DMS114 treated with DMSO at 0.1 percent for 48 hours (cell line): Measurements from ENCODE around the gene KRT80.

Experiments used
- DNase-seq: peaks from one replicate; lab custom pipeline; 2025; ENCODE audit not compliant: unreplicated experiment; lab: John Stamatoyannopoulos, UW

Gene KRT80

DNA sequence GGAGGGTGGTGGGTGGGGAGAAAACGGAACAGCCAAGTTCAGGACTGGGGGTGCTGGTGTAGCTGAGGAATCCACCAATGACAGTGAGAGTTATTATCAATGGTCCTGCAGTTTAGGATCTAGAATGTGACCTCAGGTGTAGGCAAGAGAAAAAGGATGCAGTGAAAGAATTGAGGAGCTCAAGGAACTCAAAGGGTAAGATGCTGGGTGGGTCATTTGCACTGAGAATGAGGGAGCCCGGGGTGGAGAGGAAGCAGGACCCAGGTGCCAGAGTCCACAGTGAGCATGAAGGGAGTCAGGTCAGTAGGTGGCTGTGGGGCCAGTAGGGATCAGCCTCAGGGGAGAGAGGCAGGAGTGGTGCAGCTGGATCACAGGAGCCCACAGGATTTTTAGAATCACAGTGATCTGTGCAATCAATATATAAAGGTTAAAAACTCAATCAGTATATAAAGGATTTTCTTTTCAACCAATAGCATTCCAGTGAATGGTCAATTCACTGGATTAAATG lies 38.1 kb upstream of the KRT80 start:
- no peak for DNase-seq

DNA sequence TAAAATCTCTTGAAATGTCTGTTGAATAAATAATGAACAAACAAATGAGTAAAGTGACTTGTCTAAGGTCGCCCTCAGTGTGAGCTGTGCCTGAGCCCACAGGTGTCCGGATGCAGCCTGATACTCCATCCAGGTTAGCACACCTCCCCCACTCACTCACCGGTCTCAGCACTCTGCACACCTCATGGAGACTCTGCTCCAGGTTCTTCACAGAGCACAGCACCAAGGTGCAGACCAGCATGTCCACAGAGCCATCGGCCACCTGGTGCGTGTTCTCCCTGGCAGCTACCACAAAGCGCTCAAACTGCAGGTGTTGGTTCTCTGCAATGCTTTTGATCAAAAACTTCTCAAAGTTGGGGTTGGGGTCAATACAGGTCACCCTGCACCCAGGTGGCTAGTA lies 37.1 kb upstream of the KRT80 start:
- no peak for DNase-seq

- DNase-seq: no peak
Measured at GRCh38 chr12:52228366-52228765, 36.6 kb upstream of the KRT80 start.

DNA sequence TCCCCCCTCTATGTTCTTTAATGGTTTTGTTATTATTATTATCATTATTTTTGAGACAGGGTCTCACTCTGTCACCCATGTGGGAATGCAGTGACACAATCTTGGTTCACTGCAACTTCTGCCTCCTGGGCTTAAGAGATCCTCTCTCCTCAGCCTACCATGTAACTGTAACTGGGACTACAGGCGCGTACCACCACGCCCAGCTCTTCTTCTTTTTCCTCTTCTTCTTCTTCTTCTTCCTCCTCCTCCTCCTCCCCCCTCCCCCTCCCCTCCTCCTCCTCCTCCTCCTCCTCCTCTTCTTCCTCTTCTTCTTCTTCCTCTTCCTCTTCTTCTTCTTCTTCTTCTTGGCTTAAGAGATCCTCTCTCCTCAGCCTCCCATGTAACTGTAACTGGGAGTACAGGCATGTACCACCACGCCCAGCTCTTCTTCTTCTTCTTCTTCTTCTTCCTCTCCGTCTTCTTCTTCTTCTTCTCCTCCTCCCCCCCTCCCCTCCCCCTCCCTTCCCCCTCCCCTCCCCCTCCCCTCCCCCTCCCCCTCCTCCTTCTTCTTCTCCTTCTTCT lies 35.9 kb upstream of the KRT80 start:
- DNase-seq: no peak

DNA sequence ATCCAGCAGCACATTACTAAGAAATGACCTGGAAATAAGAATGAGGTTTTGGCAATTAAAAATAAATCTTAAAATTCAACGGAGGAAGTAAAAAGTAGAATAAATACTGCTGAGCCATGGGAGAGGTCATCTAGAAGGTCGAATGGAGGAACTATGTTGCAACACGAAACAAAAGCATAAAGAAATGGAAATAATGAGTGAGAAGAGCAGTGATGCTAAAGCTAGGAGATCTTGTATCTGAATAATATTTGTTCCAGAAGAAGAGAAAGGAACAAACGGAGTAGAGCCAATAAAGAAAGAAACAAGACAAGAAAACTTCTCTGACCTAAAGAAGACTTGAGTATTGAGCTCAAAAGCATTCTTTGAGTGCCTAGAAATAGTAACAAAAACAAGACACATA lies 34.6 kb upstream of the KRT80 start:
- DNase-seq: no peak

GRCh38 chr12:52225752-52226151 lies 33.9 kb upstream of the KRT80 start:
- no peak for DNase-seq

DNA sequence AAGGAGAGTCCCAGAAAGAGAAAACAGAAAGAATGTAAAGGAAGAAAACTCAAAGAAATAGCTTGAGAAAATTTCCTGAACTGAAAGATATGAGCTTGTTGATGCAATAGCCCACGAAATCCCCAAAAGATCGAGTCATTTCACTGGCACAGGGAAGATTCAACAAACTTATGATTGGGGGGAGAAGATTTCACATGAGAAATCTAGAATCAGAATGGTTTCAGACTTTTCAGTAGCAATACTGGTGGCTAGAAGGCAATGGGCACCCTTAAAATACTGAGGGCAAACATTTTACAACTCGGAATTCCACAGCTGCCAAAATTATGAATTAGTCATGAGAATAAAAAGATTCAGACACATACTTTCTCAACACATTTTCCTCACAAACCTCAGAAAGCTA lies 32.3 kb upstream of the KRT80 start:
- no peak for DNase-seq

GRCh38 chr12:52223406-52224039 lies 31.7 kb upstream of the KRT80 start:
- DNase-seq: no peak

- no peak for DNase-seq
Measured at GRCh38 chr12:52222692-52223091, 30.9 kb upstream of the KRT80 start.

DNA sequence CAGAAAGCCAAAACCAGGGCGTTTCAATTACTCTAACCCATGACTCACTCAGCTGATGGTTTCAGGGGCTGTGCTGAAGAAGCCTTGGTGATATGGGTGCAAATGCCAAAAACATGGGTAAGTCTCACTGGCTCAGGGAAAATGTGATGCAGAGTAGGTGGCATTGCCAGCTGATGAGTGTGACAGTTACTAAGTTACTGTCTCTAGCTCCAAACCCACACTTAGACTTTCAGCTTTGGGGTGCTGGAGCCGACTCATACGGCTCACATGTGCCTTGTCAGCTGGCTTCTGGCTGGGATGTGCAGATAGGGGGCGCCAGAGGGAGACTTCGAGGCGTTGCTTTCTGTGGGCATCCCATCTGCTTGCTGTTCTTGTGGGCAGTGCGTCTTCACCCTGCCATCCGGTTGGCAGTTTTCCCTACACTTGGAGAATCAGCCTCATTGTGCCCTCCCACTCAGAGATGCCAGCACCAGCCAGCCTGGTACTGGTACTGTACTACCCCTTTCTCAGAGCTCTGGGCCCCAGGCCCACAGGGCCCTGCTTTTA lies 30.2 kb upstream of the KRT80 start:
- DNase-seq: no peak

DNA sequence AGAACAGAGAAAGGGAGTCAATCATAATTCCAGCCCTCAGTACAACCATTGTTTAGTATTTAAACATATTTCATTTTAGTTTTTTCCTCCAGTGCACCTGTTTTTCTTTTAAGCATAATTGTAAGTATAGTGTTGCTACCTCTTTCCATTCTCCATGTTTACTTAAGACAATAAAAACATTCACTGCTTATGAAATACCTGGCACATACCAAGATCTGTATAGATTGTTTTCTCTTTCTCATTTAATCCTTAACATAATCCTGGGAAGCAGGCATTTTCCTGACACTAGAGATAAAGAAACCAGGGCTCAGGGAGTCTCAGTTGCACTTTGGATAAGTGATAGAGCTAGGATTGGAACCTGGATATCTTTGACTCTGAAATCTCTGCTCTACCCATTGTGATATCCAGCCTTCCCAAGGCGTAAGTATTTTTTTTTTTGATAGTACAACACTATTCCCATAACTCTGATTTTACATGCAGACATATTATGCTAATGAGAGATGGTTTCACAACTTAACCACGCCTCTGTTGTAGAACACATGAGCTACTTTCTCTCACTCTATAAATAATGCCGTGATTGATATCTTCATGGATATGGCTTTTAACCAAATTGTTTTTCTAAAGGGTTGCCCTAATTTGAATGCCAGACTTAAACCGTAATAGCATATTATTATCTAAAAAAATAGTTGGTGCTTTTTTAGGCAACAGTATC lies 29.4 kb upstream of the KRT80 start:
- DNase-seq: no peak

DNA sequence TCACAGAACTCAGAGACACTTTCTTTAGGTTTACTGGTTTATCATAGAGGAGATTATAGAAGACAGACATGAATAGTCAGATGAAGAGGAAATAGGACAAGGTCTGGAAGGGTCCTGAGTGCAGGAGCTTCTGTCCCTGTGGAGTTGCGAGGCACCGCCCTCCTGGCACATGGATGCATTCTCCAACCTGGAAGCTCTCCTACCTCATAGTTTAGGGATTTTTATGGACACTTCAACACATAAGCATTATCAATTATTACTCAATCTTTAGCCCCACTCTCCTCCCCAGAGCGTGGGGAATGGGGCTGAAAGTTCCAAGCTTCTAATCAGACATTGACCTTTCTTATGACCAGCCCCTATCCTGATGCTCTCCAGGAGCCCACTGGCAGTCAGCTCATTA lies 28.7 kb upstream of the KRT80 start:
- no peak for DNase-seq

DNA sequence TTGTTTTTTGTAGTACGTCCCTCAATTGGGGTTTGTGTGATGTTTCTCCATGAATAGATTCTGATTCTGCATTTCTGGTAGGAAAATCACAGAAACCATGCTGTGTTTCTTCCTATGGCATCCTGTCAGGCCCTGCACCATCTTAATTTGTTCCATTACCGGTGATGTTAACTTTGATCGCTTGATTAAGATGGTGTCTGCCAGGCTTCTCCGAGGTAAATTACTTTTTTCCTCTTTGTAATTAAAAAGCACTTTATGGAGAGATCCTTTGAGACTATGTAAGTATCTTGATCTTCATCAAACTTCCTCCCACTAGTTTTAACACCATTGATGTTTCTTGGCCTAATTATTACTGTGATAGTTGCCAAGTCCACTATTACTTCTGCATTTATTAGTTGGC lies 26.2 kb upstream of the KRT80 start:
- no peak for DNase-seq

- DNase-seq: no peak
Measured at GRCh38 chr12:52217223-52217622, 25.4 kb upstream of the KRT80 start.

DNA sequence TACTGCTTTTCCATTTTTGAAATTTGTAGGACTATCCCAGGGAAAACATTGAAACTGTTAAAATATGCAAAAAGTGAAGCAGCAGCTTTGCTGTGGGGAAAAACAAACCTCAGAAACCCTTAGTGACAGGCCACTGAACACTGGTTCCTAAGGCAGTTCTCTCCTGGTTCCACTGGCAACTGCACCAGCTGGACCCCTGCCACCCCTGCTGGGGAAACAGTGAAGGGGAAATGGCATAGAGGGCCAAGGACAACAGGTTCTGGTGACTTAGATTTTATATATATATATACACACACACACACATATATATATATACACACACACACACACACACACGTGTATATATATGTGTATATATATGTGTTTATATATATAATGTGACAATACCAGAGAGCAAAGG lies 25.0 kb upstream of the KRT80 start:
- no peak for DNase-seq

GRCh38 chr12:52216100-52216499 lies 24.3 kb upstream of the KRT80 start:
- DNase-seq: no peak

GRCh38 chr12:52215587-52216031 lies 23.8 kb upstream of the KRT80 start:
- DNase-seq: no peak

GRCh38 chr12:52214421-52214802 lies 22.6 kb upstream of the KRT80 start:
- DNase-seq: no peak

DNA sequence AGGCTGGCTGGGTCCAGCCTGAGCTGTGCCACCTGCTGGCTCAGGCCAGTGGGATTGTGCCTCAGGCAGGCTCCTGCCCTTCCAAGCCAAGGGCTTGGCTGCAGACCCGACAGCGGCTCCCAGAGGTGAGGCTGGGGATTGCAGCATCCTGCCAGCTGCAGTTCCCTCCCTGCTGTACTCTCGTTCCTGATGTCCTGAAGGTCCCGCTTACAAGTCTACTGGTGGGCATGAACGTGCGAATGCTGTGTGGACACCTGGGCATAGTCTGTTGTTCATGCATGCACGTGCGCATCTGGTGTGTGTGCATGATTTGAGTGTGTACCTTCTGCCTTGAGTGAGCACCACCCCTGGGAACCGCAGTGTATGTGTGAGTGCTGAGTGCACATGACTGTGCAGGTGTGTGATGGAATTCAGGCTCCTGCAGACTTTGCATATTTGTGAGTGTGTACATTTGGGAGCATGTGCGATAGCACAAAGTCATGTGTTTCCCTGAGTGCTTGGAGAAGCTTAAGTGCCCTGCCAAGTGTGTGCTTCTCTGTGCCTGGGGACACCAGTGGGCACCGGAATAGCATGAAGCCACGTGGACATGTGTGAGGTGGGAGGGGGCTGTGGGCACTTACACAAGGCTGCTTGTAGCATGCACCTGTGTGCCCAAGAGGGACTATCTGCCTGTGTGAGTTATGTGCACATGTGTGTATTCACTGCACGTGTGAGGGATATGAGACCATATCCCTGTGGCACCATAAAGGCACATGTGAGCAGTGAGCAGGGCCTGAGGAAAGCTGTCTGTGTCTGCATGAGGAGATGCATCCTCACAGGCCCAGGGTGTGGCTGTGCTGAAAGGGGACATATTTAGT lies 22.0 kb upstream of the KRT80 start:
- DNase-seq: peak; percentile 28

- no peak for DNase-seq
Measured at GRCh38 chr12:52212701-52213563, 21.1 kb upstream of the KRT80 start.
